H7 (cell line): ENCODE results near the gene FOXN3. TPM values are rescaled to one million over a fixed set of nuclear protein-coding genes. Genes with fewer than 3 reads are reported as not detected.
A peak's percentile ranks its signal among the peaks of the same experiment; 100 is the strongest.

Experiments used
- DNase-seq: peaks from one replicate; pipeline ENCODE4 v3.0.0; 2012
- H3K27me3 ChIP-seq: 2 replicates; pipeline ENCODE4 v1.6.0; 2011; ENCODE audit warnings: mild to moderate bottlenecking, low read length; ENCODE audit not compliant: control insufficient read depth, insufficient read depth
- H3K36me3 ChIP-seq: replicated peaks from 2 replicates; pipeline ENCODE4 v1.5.1; 2011; ENCODE audit warnings: low read length; ENCODE audit not compliant: control insufficient read depth, insufficient read depth
- H3K4me3 ChIP-seq: 2 replicates; pipeline ENCODE4 v1.5.1; 2011; ENCODE audit warnings: low read depth, mild to moderate bottlenecking, control low read depth, low read length, moderate library complexity; ENCODE audit not compliant: insufficient read depth
- total RNA-seq: library from RNA; depleted of rRNA; stranded (reverse); fragments of >200 nt; shearing (Covaris generic); gene quantifications from 2 replicates; pipeline ENCODE4 v1.2.3, GENCODE V29; 2014

Gene FOXN3
- total RNA-seq, 1 experiment from 2014 or later = 64.6 TPM

DNA sequence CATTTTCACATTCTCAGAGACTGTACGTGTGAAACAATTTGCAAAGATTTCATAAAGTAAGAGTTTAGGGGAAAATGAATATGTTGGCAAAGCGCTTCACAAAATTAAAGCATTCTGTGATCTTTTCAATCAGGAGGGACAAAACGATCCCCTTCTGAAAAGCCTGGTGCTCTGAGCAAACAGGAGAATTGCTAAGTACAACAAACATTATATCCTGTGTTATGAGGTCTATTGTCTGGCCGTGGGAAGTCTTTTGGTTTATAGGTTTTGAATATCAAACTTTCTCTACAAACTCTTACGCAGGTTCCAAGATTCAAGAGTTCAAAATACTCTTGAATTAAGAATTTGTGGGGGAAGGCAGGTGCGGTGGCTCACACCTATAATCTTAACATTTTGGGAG is 7.2 kb upstream of the FOXN3 start:
- no peak for DNase-seq
- Histone ChIP-seq H3K4me3 (no peak overlapping the region), H3K36me3 (no peaks in the 10 kb centered on the region; the same call in 1 of the 2 replicates), H3K27me3 (no peaks in the 10 kb centered on the region)

DNA sequence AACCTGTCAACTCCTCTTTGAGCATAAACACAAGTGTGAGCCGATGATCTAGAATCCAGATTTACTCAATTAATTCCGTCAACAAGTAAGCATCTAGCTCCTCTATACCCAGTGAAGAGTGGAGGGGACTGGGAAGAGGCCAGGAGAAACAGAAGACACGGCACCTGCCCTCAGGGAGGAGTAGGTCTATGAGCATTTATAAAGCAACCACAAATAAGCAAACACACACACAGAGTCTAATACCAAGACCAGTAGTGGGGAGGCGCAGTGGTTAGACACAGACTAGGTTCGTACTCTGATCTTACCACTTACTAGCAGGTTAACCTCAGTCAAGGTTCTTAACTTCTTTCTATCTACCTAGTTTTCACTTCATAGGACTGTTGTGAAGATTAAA is 5.9 kb upstream of the FOXN3 start:
- no peak for DNase-seq
- Histone ChIP-seq H3K36me3 (no peaks in the 10 kb centered on the region), H3K4me3 (no peak overlapping the region), H3K27me3 (no peaks in the 10 kb centered on the region)

GRCh38 chr14:89422181-89422951 is 5.3 kb upstream of the FOXN3 start:
- no peak for DNase-seq
- H3K27me3 ChIP-seq = no peaks in the 10 kb centered on the region
- no peak overlapping the region for H3K4me3 ChIP-seq

DNA sequence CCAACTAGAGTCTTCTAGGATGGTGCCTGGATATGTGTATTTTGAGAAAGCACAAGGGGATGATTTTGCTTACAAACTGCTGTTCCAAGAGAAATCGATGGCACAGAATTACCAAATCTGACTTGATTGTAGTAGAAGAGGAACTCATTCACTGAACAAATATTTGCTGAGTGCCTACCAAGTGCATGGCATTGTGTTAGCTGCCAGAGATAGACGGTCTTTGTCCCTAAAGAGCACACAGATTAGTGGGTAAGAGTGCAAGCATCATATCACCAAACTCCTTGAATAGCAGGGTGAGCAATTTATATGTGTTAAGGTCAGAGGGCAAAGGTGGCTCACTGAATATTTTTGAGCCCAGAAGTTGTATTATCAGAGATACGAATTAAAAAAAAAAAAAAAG is 3.5 kb upstream of the FOXN3 start:
- no peaks in the 10 kb centered on the region for H3K27me3 ChIP-seq
- H3K36me3 ChIP-seq = no peaks in the 10 kb centered on the region
- DNase-seq = no peak
- H3K4me3 ChIP-seq = no peak overlapping the region

More at GRCh38 chr14:89422181-89422951, 5.3 kb upstream of the FOXN3 start:
- H3K36me3 ChIP-seq = no peaks in the 10 kb centered on the region

GRCh38 chr14:89419973-89420482 is 3.0 kb upstream of the FOXN3 start:
- no peak for DNase-seq
- H3K4me3 ChIP-seq = no peak overlapping the region
- no peaks in the 10 kb centered on the region for H3K27me3 ChIP-seq
- H3K36me3 ChIP-seq = no peaks in the 10 kb centered on the region

GRCh38 chr14:89418976-89419375 is 1.9 kb upstream of the FOXN3 start:
- Histone ChIP-seq H3K36me3 (peaks cover 2% of the 10 kb centered on the region; the same call in 1 of the 2 replicates), H3K27me3 (no peaks in the 10 kb centered on the region), H3K4me3 (no peak overlapping the region)
- DNase-seq = no peak

DNA sequence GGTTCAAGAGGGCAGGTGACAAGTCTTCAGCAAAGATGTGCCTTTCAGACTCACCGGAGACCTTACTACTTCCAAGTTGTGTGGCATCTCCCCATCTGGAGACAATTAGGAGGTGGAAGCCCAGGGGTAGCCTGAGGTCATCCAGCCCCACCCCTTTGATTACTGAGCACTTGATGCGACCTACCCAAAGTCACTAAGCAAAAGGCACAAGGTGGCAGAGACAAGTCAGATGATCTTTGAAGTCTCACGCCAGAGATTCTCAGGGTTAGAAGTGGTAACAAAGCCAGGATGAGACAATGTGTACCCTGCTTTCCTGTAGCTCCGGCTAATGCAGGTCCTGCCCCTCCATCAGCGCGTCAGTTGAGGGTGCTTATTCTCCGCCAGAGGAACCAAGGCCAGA is 1.4 kb upstream of the FOXN3 start:
- no peak for DNase-seq
- no peak overlapping the region for H3K4me3 ChIP-seq

DNA sequence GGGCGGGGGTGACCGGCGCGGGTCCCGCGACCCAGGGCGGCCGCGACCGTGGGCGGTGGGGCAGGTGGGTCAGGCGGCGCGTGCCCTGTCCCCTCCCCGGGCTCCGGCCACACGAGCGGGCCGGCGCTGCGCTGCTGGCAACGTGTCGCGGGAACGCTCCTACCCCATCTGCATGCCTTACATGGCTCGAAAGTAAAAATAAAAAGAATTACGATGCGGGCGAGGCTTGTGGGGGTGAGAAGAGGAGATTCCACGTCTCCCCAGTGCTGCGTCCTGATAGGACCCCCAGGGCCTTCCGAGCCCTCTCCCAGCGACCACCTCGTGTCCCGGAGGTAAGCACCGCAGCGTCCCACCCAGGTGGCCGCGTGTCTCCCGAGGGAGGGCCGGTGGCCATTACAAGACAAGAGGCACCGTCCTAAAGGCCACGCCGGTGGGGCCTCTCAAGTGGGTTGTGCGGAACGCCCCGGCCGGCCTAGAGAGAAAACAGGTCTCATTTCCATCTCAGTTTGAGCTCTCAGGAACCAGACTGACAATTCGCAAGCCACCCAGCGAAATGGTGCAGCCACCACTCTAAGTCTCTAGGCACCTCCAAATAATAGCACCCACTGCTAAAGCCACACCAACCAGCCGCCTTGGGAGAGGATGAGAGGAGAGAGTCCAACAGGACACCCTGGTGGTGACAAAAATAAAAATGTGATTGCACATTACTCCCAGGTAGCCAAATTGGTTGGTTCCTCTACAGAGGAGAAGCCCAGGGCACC is 612 bp upstream of the FOXN3 start:
- Histone ChIP-seq H3K36me3 (peaks cover 2% of the 10 kb centered on the region; the same call in 1 of the 2 replicates), H3K4me3 (peak overlapping the region; percentile 65), H3K27me3 (no peaks in the 10 kb centered on the region)
- peak; percentile 50 for DNase-seq

More for the DNA sequence above, 1.4 kb upstream of the FOXN3 start:
- Histone ChIP-seq H3K36me3 (peaks cover 2% of the 10 kb centered on the region; the same call in 1 of the 2 replicates), H3K27me3 (no peaks in the 10 kb centered on the region)

DNA sequence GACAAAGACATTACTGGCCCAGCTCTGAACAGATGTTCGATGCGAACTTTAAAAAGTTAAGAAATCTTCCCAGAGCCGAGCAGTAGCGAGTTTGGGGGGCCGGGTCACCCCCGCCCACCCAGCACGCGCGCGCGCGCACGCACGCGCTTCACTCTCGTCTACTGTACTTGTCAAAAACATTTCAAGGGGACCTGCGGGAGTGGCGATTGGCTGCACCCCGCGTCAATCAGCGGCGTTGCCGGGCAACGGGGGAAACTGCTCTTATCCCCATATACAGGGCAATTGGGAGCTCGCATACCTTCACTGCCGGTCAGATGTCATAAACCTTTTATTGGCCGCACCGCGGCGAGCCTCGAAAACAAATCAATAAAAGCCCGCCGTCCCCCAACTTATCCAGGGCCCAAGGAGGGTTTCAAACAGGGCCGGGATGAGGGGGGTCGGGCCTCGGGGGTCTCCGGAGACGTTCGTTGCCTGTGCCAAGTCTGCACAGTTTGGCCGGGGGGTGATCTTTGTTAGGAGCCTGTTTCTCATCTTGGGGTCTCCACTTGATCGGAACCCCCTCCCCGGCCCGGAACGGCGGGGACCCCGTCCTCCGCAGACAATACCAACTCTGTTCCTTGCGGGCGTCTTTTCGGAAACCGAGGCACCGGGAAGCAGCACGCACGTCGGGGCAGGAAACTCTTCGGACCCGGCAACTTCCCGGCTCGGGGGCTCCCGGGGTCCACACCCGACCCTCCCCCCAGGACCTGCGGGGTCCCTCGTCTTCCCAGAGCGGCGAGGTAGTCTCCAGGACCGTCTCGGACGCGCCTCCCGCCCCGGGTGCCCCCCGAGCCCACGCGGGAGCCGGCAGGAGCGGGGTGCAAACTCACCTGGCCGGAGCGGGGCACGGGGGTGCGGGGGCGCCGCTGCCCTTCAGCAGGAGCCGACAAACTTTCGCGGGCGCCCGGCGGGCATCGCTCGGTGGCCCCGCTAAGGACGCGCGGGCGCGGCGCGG is 734 bp downstream of the FOXN3 start:
- peak; percentile 99 for DNase-seq

GRCh38 chr14:89415159-89415558 is 1.9 kb downstream of the FOXN3 start:
- Histone ChIP-seq H3K4me3 (no peak overlapping the region), H3K27me3 (no peaks in the 10 kb centered on the region), H3K36me3 (peaks cover 16% of the 10 kb centered on the region)
- no peak for DNase-seq

More for the DNA sequence above, 734 bp downstream of the FOXN3 start:
- Histone ChIP-seq H3K4me3 (peak overlapping the region; percentile 77), H3K27me3 (no peaks in the 10 kb centered on the region), H3K36me3 (peaks cover 12% of the 10 kb centered on the region)

DNA sequence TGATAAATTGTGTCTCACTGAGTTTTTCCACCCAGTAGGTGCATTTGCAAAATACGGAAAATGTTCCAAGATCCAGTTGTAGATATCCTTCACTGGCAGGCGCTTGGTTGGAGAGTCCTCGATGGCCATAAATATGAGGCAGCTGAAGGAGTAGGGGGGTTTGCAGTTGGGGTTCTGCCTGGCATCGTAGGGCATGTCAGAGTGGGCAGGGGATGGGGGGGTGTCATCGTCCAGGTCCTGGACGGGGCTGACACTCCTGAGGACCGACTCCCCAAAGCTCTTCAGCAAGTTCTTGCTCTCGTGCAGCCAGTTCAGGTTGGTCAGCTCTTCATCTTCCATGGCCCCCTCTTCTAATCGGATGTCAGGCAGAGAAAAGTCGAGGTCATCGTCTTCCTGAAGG is 5.1 kb downstream of the FOXN3 start:
- Histone ChIP-seq H3K36me3 (peaks cover 19% of the 10 kb centered on the region), H3K4me3 (no peak overlapping the region), H3K27me3 (no peaks in the 10 kb centered on the region)
- no peak for DNase-seq

DNA sequence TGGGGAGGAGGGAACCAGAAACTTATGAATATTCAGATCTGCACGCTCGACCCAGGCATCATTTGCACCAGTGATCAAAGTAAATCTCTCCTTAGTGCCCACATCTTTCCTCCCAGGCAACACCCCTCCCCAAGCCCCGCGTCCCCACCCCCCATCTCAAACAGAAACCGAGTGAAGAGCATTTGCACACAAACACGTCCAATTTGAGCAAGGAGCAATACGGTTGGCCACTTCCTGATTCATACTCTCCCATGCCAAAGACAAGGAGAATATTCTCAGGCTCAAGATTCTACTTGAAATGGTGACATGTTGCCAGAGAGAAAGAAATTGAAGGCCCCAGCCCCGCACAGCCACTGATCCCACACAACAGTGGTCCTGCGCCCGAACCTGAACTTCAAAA is 7.1 kb downstream of the FOXN3 start:
- Histone ChIP-seq H3K27me3 (no peaks in the 10 kb centered on the region), H3K36me3 (peaks cover 22% of the 10 kb centered on the region), H3K4me3 (no peak overlapping the region)
- no peak for DNase-seq

GRCh38 chr14:89408907-89409700 is 7.9 kb downstream of the FOXN3 start:
- no peak overlapping the region for H3K4me3 ChIP-seq
- DNase-seq = no peak
- H3K27me3 ChIP-seq = no peaks in the 10 kb centered on the region
- peaks cover 20% of the 10 kb centered on the region for H3K36me3 ChIP-seq
